Brain microvascular endothelial cell (primary cell): ENCODE data around the gene ABL1.
A peak's percentile ranks its signal among the peaks of the same experiment; 100 is the strongest.
"Not testable (repeated sequence)": the region's sequence is repeated elsewhere in the genome, so short reads cannot be mapped to it uniquely, and the experiment has no call there.

Experiments
- DNase-seq: peaks from one replicate; pipeline ENCODE4 v3.0.0-alpha.2; 2020
- H3K27ac ChIP-seq: fragments of 250-450 bp; sonication (Bioruptor Pico); 2 replicates; pipeline ENCODE4 v1.5.1; 2020; ENCODE audit warnings: mild to moderate bottlenecking, moderate library complexity
- H3K27me3 ChIP-seq: fragments of 250-450 bp; sonication (Bioruptor Pico); replicated peaks from 2 replicates; pipeline ENCODE4 v1.5.1; 2020; ENCODE audit warnings: mild to moderate bottlenecking
- H3K36me3 ChIP-seq: fragments of 250-450 bp; sonication (Bioruptor Pico); replicated peaks from 2 replicates; pipeline ENCODE4 v1.5.1; 2020; ENCODE audit warnings: mild to moderate bottlenecking
- H3K4me3 ChIP-seq: 2 replicates; pipeline ENCODE4 v1.5.1; 2011; ENCODE audit warnings: low read depth, mild to moderate bottlenecking, control low read depth, low read length, moderate library complexity
- in situ Hi-C: cut with HindIII; loops from 2 replicates; pipeline ENCODE4 v1.10.0; 2017; ENCODE audit warnings: low sequenced_read_pairs, low pct_ligation_motif_present
- TF ChIP-seq, protein P1 (sequence below): IDR thresholded peaks from 2 replicates; pipeline ENCODE4 v1.5.1; 2011; ENCODE audit warnings: low read depth, mild to moderate bottlenecking, moderate library complexity, low read length, control low read depth, inconsistent platforms; ENCODE audit errors: missing control alignments

Gene ABL1

DNA sequence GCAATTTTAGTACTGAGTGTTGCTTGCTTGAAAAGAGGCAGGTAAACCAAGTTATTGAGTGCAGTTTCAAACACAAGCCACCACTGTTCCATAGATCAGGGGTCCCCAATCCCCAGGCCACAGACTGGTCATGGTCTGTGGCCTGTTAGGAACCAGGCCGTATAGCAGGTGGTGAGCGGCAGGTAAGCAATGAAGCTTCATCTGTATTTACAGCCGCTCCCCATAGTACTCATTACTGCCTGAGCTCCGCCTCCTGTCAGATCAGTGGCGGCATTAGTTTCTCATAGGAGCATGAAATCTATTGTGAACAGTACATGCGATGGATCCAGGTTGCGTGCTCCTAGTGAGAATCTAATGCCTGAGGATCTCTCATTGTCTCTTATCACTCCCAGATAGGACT, 41.5 kb upstream of the ABL1 start:
- H3K36me3 ChIP-seq: no peaks in the 10 kb centered on the region
- H3K4me3 ChIP-seq: no peak overlapping the region
- in situ Hi-C loops: no loop called here
- H3K27me3 ChIP-seq: no peaks in the 10 kb centered on the region
- TF ChIP-seq, protein P1, sequence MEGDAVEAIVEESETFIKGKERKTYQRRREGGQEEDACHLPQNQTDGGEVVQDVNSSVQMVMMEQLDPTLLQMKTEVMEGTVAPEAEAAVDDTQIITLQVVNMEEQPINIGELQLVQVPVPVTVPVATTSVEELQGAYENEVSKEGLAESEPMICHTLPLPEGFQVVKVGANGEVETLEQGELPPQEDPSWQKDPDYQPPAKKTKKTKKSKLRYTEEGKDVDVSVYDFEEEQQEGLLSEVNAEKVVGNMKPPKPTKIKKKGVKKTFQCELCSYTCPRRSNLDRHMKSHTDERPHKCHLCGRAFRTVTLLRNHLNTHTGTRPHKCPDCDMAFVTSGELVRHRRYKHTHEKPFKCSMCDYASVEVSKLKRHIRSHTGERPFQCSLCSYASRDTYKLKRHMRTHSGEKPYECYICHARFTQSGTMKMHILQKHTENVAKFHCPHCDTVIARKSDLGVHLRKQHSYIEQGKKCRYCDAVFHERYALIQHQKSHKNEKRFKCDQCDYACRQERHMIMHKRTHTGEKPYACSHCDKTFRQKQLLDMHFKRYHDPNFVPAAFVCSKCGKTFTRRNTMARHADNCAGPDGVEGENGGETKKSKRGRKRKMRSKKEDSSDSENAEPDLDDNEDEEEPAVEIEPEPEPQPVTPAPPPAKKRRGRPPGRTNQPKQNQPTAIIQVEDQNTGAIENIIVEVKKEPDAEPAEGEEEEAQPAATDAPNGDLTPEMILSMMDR: no peak
- H3K27ac ChIP-seq: no peak overlapping the region
- DNase-seq: no peak

DNA sequence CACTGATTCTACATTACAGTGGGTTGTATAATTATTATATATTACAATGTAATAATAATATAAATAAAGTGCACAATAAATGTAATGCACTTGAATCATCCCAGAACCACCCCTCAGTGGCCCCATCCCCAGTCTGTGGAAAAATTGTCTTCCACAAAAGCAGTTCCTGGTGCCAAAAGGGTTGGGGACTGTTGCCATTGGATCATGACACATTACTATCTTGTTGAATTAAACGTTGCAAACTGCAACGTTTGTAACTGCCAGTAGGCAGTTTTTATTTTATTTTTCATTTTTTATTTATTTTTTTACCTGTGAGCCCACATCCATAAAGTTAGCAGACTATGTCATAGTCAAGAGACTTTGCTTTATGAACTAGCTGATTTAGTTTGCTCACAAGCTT, 41.0 kb upstream of the ABL1 start:
- H3K27me3 ChIP-seq, H3K36me3 ChIP-seq, in situ Hi-C loops, DNase-seq, H3K4me3 ChIP-seq: not testable (repeated sequence)
- H3K27ac ChIP-seq: peak overlapping the region; percentile 78

DNA sequence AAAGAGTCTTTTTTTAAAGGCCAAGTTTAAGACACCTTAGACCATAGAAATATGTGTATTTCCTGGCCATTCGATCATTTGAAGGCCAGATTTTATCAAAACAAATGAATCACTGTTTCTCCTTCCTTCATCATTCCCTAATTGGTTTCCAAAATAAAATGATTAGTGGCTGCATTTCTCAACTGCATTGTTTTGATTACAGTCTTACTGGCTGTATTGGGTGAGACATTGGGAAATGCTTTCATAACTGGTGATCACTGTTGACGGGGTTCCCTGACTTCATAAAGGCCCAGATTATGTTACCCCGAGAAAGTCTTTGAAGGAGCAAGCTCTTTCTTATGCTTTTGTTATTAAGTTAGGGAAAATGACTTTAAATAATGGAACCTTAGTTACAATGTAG, 40.6 kb upstream of the ABL1 start:
- DNase-seq: peak; percentile 49
- H3K27me3 ChIP-seq, H3K4me3 ChIP-seq, in situ Hi-C loops, H3K36me3 ChIP-seq: not testable (repeated sequence)
- peak overlapping the region; percentile 78 for H3K27ac ChIP-seq

DNA sequence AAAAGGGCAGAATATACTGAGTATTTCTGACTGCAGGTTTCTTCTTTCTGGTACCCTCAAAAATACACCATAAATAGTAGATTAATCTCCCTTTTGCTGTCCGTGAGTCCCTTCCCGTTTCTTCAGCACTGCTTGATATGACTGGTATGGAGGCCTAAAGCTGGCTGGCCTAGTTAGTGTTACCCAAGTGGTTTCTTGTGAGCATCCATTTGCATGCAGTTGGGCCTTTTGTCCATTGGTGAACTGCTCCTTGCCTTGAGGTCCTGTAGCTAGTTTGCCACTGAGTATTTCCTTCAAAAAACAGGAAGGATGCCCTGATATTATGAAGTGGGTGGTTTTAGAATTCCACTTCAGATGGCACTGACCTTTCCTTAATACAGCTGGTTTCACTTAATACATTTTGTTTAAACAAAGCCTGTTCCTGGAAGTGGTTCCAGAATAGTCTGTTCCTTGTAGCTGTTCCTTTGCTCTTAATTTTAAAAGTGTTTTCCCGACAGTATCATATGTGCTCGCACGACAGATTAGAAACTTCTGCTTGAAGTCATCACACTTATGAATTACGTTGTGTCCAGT, 40.0 kb upstream of the ABL1 start:
- Histone ChIP-seq H3K4me3 (no peak overlapping the region), H3K27ac (peak overlapping the region; percentile 78), H3K36me3 (no peaks in the 10 kb centered on the region), H3K27me3 (no peaks in the 10 kb centered on the region)
- no peak for DNase-seq
- in situ Hi-C loops: no loop called here
- TF ChIP-seq, protein P1: no peak

DNA sequence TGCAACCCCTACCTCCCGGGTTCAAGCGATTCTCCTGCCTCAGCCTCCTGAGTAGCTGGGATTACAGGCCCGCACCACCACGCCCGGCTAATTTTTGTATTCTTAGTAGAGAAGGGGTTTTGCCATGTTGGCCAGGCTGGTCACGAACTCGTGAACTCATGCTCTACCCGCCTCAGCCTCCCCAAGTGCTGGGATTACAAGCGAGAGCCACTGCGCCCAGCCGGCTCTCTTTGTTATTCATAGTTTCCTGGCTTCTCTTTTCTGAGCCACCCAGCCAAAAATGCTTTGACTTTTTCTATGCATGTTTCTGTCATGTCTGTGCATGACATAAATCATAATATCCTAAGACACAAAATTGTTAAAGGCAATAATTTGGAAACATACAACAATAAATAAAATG, 31.9 kb upstream of the ABL1 start:
- H3K27me3 ChIP-seq, H3K36me3 ChIP-seq, H3K27ac ChIP-seq, H3K4me3 ChIP-seq, in situ Hi-C loops, DNase-seq: not testable (repeated sequence)

DNA sequence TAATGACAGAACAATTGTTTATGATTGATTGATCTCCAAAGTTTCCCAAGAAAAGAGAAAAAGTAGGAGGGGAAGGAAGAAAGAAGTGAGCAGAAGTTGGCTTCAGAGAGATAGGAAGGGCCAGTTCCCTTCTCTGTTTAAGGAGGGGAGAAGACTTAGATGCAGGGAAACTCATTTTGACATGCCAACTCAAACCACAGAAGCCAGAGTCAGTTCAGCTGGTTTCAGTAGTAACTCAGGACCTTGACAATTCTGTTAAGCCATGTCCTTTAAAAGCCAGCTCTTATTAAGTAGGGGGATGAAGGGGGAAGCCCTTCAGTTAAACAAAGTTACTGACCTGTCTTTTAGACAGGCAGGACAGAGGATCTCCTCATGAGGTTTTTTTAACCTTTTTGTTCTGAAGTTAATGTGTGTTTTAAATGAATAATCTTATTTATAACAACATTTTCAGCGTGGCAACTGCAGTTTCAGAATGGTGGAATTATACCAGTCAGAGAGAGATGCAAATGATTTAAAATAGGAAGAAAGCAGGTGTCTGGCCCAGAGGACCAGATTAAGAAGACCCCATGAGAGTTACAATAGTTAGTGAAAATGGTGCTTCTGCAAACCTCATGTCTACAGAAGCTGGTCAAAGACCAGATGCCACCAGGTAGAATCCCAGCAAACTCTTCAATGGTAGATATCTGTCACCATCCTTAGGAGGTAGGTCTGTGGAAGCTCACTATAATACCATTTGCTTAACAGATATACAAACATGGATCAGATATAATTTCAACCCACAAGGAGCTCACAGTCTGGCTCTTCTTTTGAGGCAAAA, 29.3 kb upstream of the ABL1 start:
- DNase-seq: no peak
- no peaks in the 10 kb centered on the region for H3K36me3 ChIP-seq

DNA sequence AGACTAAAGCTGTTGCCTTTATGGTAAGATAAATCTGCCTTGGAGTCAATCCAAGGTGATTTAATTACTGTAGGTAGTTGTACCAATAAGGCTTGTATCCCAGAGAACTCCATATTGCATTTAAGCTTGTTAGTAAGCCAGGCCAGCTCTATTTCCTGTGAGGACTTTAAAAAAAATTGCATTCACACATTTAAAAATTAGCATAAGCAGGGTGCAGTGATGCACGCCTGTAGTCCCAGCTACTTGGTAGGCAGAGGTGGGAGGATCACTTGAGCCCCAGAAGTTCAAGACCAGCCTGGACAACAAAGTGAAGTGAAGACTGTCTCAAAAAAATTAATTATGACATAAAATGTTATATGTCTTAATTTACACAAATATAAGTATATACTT, 28.7 kb upstream of the ABL1 start:
- TF ChIP-seq, protein P1: no peak
- Histone ChIP-seq H3K27ac (peak overlapping the region; percentile 31), H3K27me3 (no peaks in the 10 kb centered on the region), H3K4me3 (no peak overlapping the region), H3K36me3 (no peaks in the 10 kb centered on the region)
- in situ Hi-C loops: no loop called here
- DNase-seq: no peak

More for the DNA sequence above, 29.3 kb upstream of the ABL1 start:
- in situ Hi-C loops: no loop called here
- no peaks in the 10 kb centered on the region for H3K27me3 ChIP-seq
- H3K4me3 ChIP-seq: no peak overlapping the region
- H3K27ac ChIP-seq: peak overlapping the region; percentile 31
- TF ChIP-seq, protein P1: no peak
